Measurements from ENCODE around the gene KRT75. TPM values are rescaled to one million over a fixed set of nuclear protein-coding genes. Genes with fewer than 3 reads are reported as not detected.

KRT75 gene
- total RNA-seq, 2 experiments from 2014 or later: not detected

- ATAC-seq (no peak), DNase-seq (peak; percentile 9)
- H3K36me3 Mint-ChIP-seq (ENCODE audit: low read depth): no peaks in the 10 kb centered on the region
- no peak overlapping the region for H3K27ac Mint-ChIP-seq
- CTCF ChIA-PET: interaction anchor here (2.0 kb wide), 1 partner anchor 10 kb away, joined by 6 read pairs; no protein-coding TSS in a partner anchor
- POLR2A ChIA-PET: no interaction called here
- no peaks in the 10 kb centered on the region for H3K27me3 Mint-ChIP-seq
- TF ChIP-seq, protein P1, sequence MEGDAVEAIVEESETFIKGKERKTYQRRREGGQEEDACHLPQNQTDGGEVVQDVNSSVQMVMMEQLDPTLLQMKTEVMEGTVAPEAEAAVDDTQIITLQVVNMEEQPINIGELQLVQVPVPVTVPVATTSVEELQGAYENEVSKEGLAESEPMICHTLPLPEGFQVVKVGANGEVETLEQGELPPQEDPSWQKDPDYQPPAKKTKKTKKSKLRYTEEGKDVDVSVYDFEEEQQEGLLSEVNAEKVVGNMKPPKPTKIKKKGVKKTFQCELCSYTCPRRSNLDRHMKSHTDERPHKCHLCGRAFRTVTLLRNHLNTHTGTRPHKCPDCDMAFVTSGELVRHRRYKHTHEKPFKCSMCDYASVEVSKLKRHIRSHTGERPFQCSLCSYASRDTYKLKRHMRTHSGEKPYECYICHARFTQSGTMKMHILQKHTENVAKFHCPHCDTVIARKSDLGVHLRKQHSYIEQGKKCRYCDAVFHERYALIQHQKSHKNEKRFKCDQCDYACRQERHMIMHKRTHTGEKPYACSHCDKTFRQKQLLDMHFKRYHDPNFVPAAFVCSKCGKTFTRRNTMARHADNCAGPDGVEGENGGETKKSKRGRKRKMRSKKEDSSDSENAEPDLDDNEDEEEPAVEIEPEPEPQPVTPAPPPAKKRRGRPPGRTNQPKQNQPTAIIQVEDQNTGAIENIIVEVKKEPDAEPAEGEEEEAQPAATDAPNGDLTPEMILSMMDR (IDR thresholded peaks at IDR 0.05): no peak
- peaks cover 13% of the 10 kb centered on the region for H3K4me1 Mint-ChIP-seq (ENCODE audit: low read depth)
- intact Hi-C loops (cut with micrococcal nuclease): loop anchor here (10.0 kb wide), 1 partner anchor 591 kb away; no protein-coding TSS in a partner anchor
- no peak overlapping the region for H3K4me3 Mint-ChIP-seq
- H3K9me3 Mint-ChIP-seq: no peaks in the 10 kb centered on the region
Measured at GRCh38 chr12:52383331-52383730, 50.8 kb downstream of the KRT75 start.

GRCh38 chr12:52382854-52383253, 51.3 kb downstream of the KRT75 start:
- Mint-ChIP-seq H3K36me3 (ENCODE audit: low read depth) (no peaks in the 10 kb centered on the region), H3K27ac (no peak overlapping the region), H3K4me3 (no peak overlapping the region), H3K4me1 (ENCODE audit: low read depth) (peaks cover 13% of the 10 kb centered on the region), H3K27me3 (no peaks in the 10 kb centered on the region), H3K9me3 (no peaks in the 10 kb centered on the region)
- ATAC-seq: peak; percentile 70
- CTCF ChIA-PET: interaction anchor here (1.2 to 1.9 kb wide), 2 partner anchors 10 to 497 kb away, joined by 3 to 8 read pairs; no protein-coding TSS in a partner anchor
- TF ChIP-seq, protein P1 (IDR thresholded peaks at IDR 0.05): no peak
- intact Hi-C loops (cut with micrococcal nuclease): loop anchor here (10.0 kb wide), 1 partner anchor 592 kb away; no protein-coding TSS in a partner anchor
- peak; percentile 24 for DNase-seq
- POLR2A ChIA-PET: no interaction called here

DNA sequence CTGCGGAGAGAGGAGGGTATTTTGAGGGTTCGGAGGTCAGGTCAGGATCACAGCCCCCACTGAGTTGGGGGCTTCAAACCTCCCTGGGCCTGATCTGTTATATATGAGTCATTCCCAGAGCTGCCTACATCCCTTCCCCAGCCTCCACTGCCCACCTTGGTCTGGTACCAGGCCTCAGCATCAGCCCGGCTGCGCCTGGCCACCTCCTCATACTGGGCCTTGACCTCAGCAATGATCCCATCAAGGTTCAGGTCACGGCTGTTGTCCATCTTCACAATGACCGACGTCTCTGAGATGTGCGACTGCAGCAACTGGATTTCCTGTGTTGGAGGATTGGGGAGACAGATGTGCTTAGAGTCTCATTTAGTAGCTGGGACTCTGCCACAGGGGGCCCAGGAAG, 53.0 kb downstream of the KRT75 start:
- no peak for ATAC-seq
- no peak overlapping the region for H3K27ac Mint-ChIP-seq
- no peak overlapping the region for H3K4me3 Mint-ChIP-seq
- intact Hi-C loops (cut with micrococcal nuclease): loop anchor here (10.0 kb wide), 1 partner anchor 594 kb away; no protein-coding TSS in a partner anchor
- DNase-seq: no peak
- ChIA-PET CTCF (interaction anchor here (1.1 to 1.9 kb wide), 4 partner anchors 8 to 53 kb away, joined by 4 to 8 read pairs (median 4); no protein-coding TSS in a partner anchor), POLR2A (no interaction called here)
- H3K27me3 Mint-ChIP-seq: no peaks in the 10 kb centered on the region
- H3K9me3 Mint-ChIP-seq: no peaks in the 10 kb centered on the region
- TF ChIP-seq, protein P1 (IDR thresholded peaks at IDR 0.05): no peak
- peaks cover 13% of the 10 kb centered on the region for H3K4me1 Mint-ChIP-seq (ENCODE audit: low read depth)
- no peaks in the 10 kb centered on the region for H3K36me3 Mint-ChIP-seq (ENCODE audit: low read depth)

- Mint-ChIP-seq H3K27ac (no peak overlapping the region), H3K36me3 (ENCODE audit: low read depth) (no peaks in the 10 kb centered on the region), H3K9me3 (no peaks in the 10 kb centered on the region), H3K27me3 (no peaks in the 10 kb centered on the region), H3K4me3 (no peak overlapping the region), H3K4me1 (ENCODE audit: low read depth) (peaks cover 13% of the 10 kb centered on the region)
- CTCF ChIA-PET: interaction anchor here (0.7 to 1.5 kb wide), 3 partner anchors 16 to 53 kb away, joined by 3 to 4 read pairs (median 4); no protein-coding TSS in a partner anchor
- no peak for ATAC-seq
- POLR2A ChIA-PET: no interaction called here
- TF ChIP-seq, protein P1 (IDR thresholded peaks at IDR 0.05): peak; percentile 42
- peak; percentile 43 for DNase-seq
- intact Hi-C loops (cut with micrococcal nuclease): loop anchor here (10.0 kb wide), 1 partner anchor 595 kb away; no protein-coding TSS in a partner anchor
Measured at GRCh38 chr12:52380271-52380694, 53.9 kb downstream of the KRT75 start.

- Mint-ChIP-seq H3K36me3 (ENCODE audit: low read depth) (no peaks in the 10 kb centered on the region), H3K27me3 (no peaks in the 10 kb centered on the region), H3K4me3 (no peak overlapping the region), H3K27ac (no peak overlapping the region), H3K4me1 (ENCODE audit: low read depth) (peaks cover 13% of the 10 kb centered on the region), H3K9me3 (no peaks in the 10 kb centered on the region)
- DNase-seq (no peak), ATAC-seq (no peak)
- TF ChIP-seq, protein P1 (IDR thresholded peaks at IDR 0.05): no peak
- intact Hi-C loops (cut with micrococcal nuclease): loop anchor here (10.0 kb wide), 1 partner anchor 495 kb away; no protein-coding TSS in a partner anchor
- POLR2A ChIA-PET: no interaction called here
- CTCF ChIA-PET: interaction anchor here (0.5 kb wide), 1 partner anchor 21 kb away, joined by 3 read pairs; no protein-coding TSS in a partner anchor
Measured at GRCh38 chr12:52379536-52379935, 54.6 kb downstream of the KRT75 start.

Data from activated CD8-positive, alpha-beta T cell treated with anti-CD3 and anti-CD28 coated beads for 36 hours (primary cell).